Measurements from ENCODE around the gene SRC.

DNA sequence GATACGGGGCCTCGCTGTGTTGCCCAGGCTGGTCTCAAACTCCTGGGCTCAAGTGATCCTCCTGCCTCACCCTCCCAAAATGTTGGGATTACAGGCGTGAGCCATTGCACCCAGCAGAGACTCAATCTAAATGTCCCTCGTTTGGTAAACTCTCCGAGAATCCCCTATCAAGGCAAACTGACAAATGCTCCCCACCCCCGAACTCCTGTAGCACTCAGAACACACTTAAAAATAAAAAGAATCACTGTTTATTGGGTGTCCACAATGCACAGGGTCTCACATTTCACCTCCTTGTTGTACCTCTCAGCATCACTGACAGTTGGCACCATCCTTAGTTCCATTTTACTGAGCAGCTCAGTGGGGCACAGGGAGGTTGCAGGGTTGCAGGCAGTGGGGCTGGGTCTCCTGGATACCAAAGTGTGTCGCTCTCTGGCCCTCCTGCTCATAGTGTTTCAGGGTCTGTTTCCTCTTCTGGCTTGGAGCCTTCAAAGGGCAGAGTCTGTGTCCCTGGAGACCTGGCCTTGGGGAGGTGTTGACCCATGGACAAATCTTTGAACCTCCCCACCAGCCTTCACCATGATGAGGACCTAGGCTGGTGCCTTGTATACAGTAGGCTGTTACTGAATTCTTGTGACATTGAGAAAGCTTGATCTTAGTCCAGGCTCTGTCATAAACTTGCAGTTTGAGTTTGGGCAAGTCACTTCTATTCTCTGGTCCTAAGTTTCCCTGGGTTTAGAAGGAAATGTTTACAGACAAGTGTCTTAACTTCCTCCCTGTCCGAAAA is 8.5 kb upstream of the SRC start:
- no peak for TF ChIP-seq ZFP30 (CRISPR knock-in tag; IDR thresholded peaks at IDR 0.05)
- no peak for TF ChIP-seq GLIS3 (CRISPR knock-in tag; IDR thresholded peaks at IDR 0.05)
- TF ChIP-seq PATZ1 (CRISPR knock-in tag; IDR thresholded peaks at IDR 0.05; ENCODE audit: borderline replicate concordance), result no peak
- TF ChIP-seq ARNTL (CRISPR knock-in tag; IDR thresholded peaks at IDR 0.05; ENCODE audit: borderline replicate concordance, low read depth), result no peak
- no peak for TF ChIP-seq BACH2 (CRISPR knock-in tag; IDR thresholded peaks at IDR 0.05; ENCODE audit: borderline replicate concordance)
- no peak for TF ChIP-seq TOX (CRISPR knock-in tag; IDR thresholded peaks at IDR 0.05; ENCODE audit: borderline replicate concordance)
- TF ChIP-seq, protein P1, sequence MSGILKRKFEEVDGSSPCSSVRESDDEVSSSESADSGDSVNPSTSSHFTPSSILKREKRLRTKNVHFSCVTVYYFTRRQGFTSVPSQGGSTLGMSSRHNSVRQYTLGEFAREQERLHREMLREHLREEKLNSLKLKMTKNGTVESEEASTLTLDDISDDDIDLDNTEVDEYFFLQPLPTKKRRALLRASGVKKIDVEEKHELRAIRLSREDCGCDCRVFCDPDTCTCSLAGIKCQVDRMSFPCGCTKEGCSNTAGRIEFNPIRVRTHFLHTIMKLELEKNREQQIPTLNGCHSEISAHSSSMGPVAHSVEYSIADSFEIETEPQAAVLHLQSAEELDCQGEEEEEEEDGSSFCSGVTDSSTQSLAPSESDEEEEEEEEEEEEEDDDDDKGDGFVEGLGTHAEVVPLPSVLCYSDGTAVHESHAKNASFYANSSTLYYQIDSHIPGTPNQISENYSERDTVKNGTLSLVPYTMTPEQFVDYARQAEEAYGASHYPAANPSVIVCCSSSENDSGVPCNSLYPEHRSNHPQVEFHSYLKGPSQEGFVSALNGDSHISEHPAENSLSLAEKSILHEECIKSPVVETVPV (CRISPR knock-in tag; IDR thresholded peaks at IDR 0.05), result no peak
- TF ChIP-seq SNAI2 (CRISPR knock-in tag; IDR thresholded peaks at IDR 0.05), result no peak
- no peak for TF ChIP-seq ZC3H10 (CRISPR knock-in tag; IDR thresholded peaks at IDR 0.05)
- no peak for TF ChIP-seq RARB (CRISPR knock-in tag; IDR thresholded peaks at IDR 0.05)
- TF ChIP-seq ESRRG (CRISPR knock-in tag; IDR thresholded peaks at IDR 0.05), result no peak
